GM18520 (cell line): ENCODE data around the gene PFDN1.
"Not testable (repeated sequence)": the region's sequence is repeated elsewhere in the genome, so short reads cannot be mapped to it uniquely, and the experiment has no call there.

Source experiments
- ATAC-seq: cut with Tn5 transposase; IDR thresholded peaks from one replicate; pipeline ENCODE4 v1.9.1; 2021; ENCODE audit not compliant: unreplicated experiment

Gene PFDN1

GRCh38 chr5:140217299-140218026, 85.4 kb downstream of the PFDN1 start:
- no peak for ATAC-seq

- no peak for ATAC-seq
These were observed 86.3 kb downstream of the PFDN1 start for GRCh38 chr5:140216478-140217074.

- no peak for ATAC-seq
These were observed 87.6 kb downstream of the PFDN1 start for GRCh38 chr5:140215276-140215675.

- no peak for ATAC-seq
These were observed 88.1 kb downstream of the PFDN1 start for GRCh38 chr5:140214831-140215230.

GRCh38 chr5:140213370-140213983, 89.4 kb downstream of the PFDN1 start:
- peak; percentile 45 for ATAC-seq

- ATAC-seq = no peak
These were observed 94.8 kb downstream of the PFDN1 start for GRCh38 chr5:140208065-140208464.

- peak; percentile 50 for ATAC-seq
These were observed 95.5 kb downstream of the PFDN1 start for GRCh38 chr5:140207250-140207964.

- ATAC-seq = no peak
These were observed 96.9 kb downstream of the PFDN1 start for GRCh38 chr5:140205952-140206351.

GRCh38 chr5:140205216-140205615, 97.7 kb downstream of the PFDN1 start:
- no peak for ATAC-seq

- ATAC-seq = no peak
These were observed 100.3 kb downstream of the PFDN1 start for GRCh38 chr5:140202610-140203009.

- no peak for ATAC-seq
These were observed 100.8 kb downstream of the PFDN1 start for GRCh38 chr5:140202078-140202477.

- ATAC-seq = not testable (repeated sequence)
These were observed 104.0 kb downstream of the PFDN1 start for GRCh38 chr5:140198915-140199314.

- ATAC-seq = no peak
These were observed 105.9 kb downstream of the PFDN1 start for GRCh38 chr5:140197023-140197422.

- ATAC-seq = no peak
These were observed 106.6 kb downstream of the PFDN1 start for GRCh38 chr5:140196115-140196814.
